Caco-2 (cell line): Measurements from ENCODE around the gene SDHAF4. TPM values are rescaled to one million over a fixed set of nuclear protein-coding genes. Genes with fewer than 3 reads are reported as not detected.

Source experiments
- BruUV-seq: library from RNA; stranded (reverse); fragments of 400-500 nt; replicated peaks from 2 replicates; lab custom pipeline; 2021; lab: Mats Ljungman, UMichigan
- CTCF ChIA-PET: fragments of 300-600 bp; sonication (Branson Sonifier 250); formaldehyde crosslinking; loops from one replicate; lab custom pipeline; 2022; ENCODE audit warnings: antibody characterized with exemption; lab: Charles Lee
- POLR2A ChIA-PET: fragments of 300-600 bp; sonication (Branson Sonifier 250); formaldehyde crosslinking; loops from one replicate; lab custom pipeline; 2022; ENCODE audit warnings: antibody characterized with exemption; lab: Charles Lee
- DNase-seq, 2 experiments: peaks; one replicate each; pipeline versions ENCODE4 v3.0.0 to v3.0.0-alpha.2; 2020 to 2022
- H3K27me3 ChIP-seq: replicated peaks from 2 replicates; pipeline ENCODE4 v1.6.0; 2011; ENCODE audit warnings: low read length; ENCODE audit not compliant: control insufficient read depth, insufficient read depth
- H3K36me3 ChIP-seq: 2 replicates; pipeline ENCODE4 v1.5.1; 2011; ENCODE audit warnings: low read length; ENCODE audit not compliant: control insufficient read depth, insufficient read depth
- H3K4me1 ChIP-seq: fragments of 250-450 bp; sonication (Bioruptor Pico); 2 replicates; pipeline ENCODE4 v1.5.1; 2020; ENCODE audit warnings: mild to moderate bottlenecking
- H3K4me3 ChIP-seq: 2 replicates; pipeline ENCODE4 v1.5.1; 2011; ENCODE audit warnings: low read depth, mild to moderate bottlenecking, control low read depth, low read length
- H3K9me3 ChIP-seq: fragments of 250-450 bp; sonication (Bioruptor Pico); 2 replicates; pipeline ENCODE4 v1.5.1; 2020; ENCODE audit warnings: mild to moderate bottlenecking, moderate library complexity
- H3K27ac Mint-ChIP-seq: one replicate; pipeline ENCODE4 v1.8.0; 2022; ENCODE audit warnings: mixed read lengths; ENCODE audit not compliant: unreplicated experiment
- H3K27me3 Mint-ChIP-seq: one replicate; pipeline ENCODE4 v1.8.0; 2022; ENCODE audit warnings: mixed read lengths; ENCODE audit not compliant: insufficient read depth, unreplicated experiment
- H3K36me3 Mint-ChIP-seq: one replicate; pipeline ENCODE4 v1.8.0; 2022; ENCODE audit warnings: mild to moderate bottlenecking, mixed read lengths; ENCODE audit not compliant: insufficient read depth, unreplicated experiment
- H3K4me1 Mint-ChIP-seq: one replicate; pipeline ENCODE4 v1.8.0; 2022; ENCODE audit warnings: low read depth, mixed read lengths; ENCODE audit not compliant: unreplicated experiment
- H3K4me3 Mint-ChIP-seq: one replicate; pipeline ENCODE4 v1.8.0; 2022; ENCODE audit warnings: mild to moderate bottlenecking, moderate library complexity, mixed read lengths; ENCODE audit not compliant: unreplicated experiment
- H3K9me3 Mint-ChIP-seq: one replicate; pipeline ENCODE4 v1.8.0; 2022; ENCODE audit warnings: mixed read lengths; ENCODE audit not compliant: unreplicated experiment
- CTCF ChIP-seq, 2 experiments: fragments of 200-600 bp in 1 of 2; IDR thresholded peaks; 1 replicate in 1 of 2; 2 replicates in 1 of 2; pipeline versions ENCODE4 v1.5.1 to v1.8.0; 2011 to 2022; ENCODE audit warnings: antibody characterized with exemption in 1 of 2, control low read depth in 1 of 2, inconsistent platforms in 1 of 2, low read depth in 1 of 2, low read length in 1 of 2, mild to moderate bottlenecking in 1 of 2, moderate library complexity in 1 of 2; ENCODE audit not compliant: insufficient read depth in 1 of 2, severe bottlenecking in 1 of 2, unreplicated experiment in 1 of 2
- intact Hi-C: fragments of 100-400 bp; cut with micrococcal nuclease; formaldehyde crosslinking; loops from one replicate; pipeline ENCODE4 v1.10.0; 2022; ENCODE audit not compliant: unreplicated experiment
- total RNA-seq: library from RNA; stranded (reverse); gene quantifications from 2 replicates; pipeline ENCODE4 v1.2.3, GENCODE V29; 2022

The SDHAF4 gene
- total RNA-seq, 1 experiment from 2014 or later: 8.4 TPM

- ChIA-PET POLR2A (no interaction called here), CTCF (no interaction called here)
- TF ChIP-seq CTCF (IDR thresholded peaks at IDR 0.05; ENCODE audit: insufficient read depth in 1 of 2, low read depth in 1 of 2, low read length in 1 of 2, severe bottlenecking in 1 of 2, unreplicated experiment in 1 of 2): no peak
- Mint-ChIP-seq H3K27ac (no peak overlapping the region), H3K4me1 (no peaks in the 10 kb centered on the region), H3K36me3 (no peaks in the 10 kb centered on the region), H3K4me3 (no peak overlapping the region), H3K27me3 (no peaks in the 10 kb centered on the region), H3K9me3 (no peaks in the 10 kb centered on the region)
- Histone ChIP-seq H3K36me3 (no peaks in the 10 kb centered on the region), H3K9me3 (no peaks in the 10 kb centered on the region), H3K4me1 (0 out of 2 replicates have a peak, but pooled peaks cover 2% of the 10 kb centered on the region), H3K27me3 (no peaks in the 10 kb centered on the region), H3K4me3 (no peak overlapping the region)
- intact Hi-C loops: no loop called here
- DNase-seq: no peak
- no TSS peak for BruUV-seq
These were observed 50.1 kb downstream of the SDHAF4 start for GRCh38 chr6:70616728-70617260.

GRCh38 chr6:70620746-70621145, 54.0 kb downstream of the SDHAF4 start:
- H3K9me3 Mint-ChIP-seq: no peaks in the 10 kb centered on the region
- no peak for DNase-seq
- CTCF ChIA-PET: no interaction called here

GRCh38 chr6:70622461-70622860, 55.7 kb downstream of the SDHAF4 start:
- H3K4me3 Mint-ChIP-seq: peak overlapping the region; percentile 18
- intact Hi-C loops: loop anchor here (5.0 kb wide), 1 partner anchor 65 kb away; no protein-coding TSS in a partner anchor
- no peak for DNase-seq
- H3K4me1 Mint-ChIP-seq: peaks cover 6% of the 10 kb centered on the region
- no TSS peak for BruUV-seq
- Histone ChIP-seq H3K36me3 (no peaks in the 10 kb centered on the region), H3K4me1 (peaks cover 12% of the 10 kb centered on the region), H3K27me3 (no peaks in the 10 kb centered on the region), H3K9me3 (0 out of 2 replicates have a peak, but pooled peaks cover 3% of the 10 kb centered on the region), H3K4me3 (no peak overlapping the region)
- no peak for TF ChIP-seq CTCF (IDR thresholded peaks at IDR 0.05; ENCODE audit: insufficient read depth in 1 of 2, low read depth in 1 of 2, low read length in 1 of 2, severe bottlenecking in 1 of 2, unreplicated experiment in 1 of 2)
- H3K27me3 Mint-ChIP-seq: no peaks in the 10 kb centered on the region
- ChIA-PET CTCF (no interaction called here), POLR2A (interaction anchor here (0.6 kb wide), 1 partner anchor 244 kb away, joined by 3 read pairs; no protein-coding TSS in a partner anchor)
- H3K27ac Mint-ChIP-seq: no peak overlapping the region
- no peaks in the 10 kb centered on the region for H3K9me3 Mint-ChIP-seq
- H3K36me3 Mint-ChIP-seq: no peaks in the 10 kb centered on the region

More at GRCh38 chr6:70620746-70621145, 54.0 kb downstream of the SDHAF4 start:
- no peaks in the 10 kb centered on the region for H3K27me3 ChIP-seq
- no TSS peak for BruUV-seq
- 0 out of 2 replicates have a peak, but pooled peaks cover 3% of the 10 kb centered on the region for H3K9me3 ChIP-seq
- H3K36me3 ChIP-seq: no peaks in the 10 kb centered on the region
- Mint-ChIP-seq H3K27me3 (no peaks in the 10 kb centered on the region), H3K36me3 (no peaks in the 10 kb centered on the region), H3K4me3 (no peak overlapping the region), H3K4me1 (peaks cover 6% of the 10 kb centered on the region), H3K27ac (no peak overlapping the region)
- TF ChIP-seq CTCF (IDR thresholded peaks at IDR 0.05; ENCODE audit: insufficient read depth in 1 of 2, low read depth in 1 of 2, low read length in 1 of 2, severe bottlenecking in 1 of 2, unreplicated experiment in 1 of 2): no peak
- no peak overlapping the region for H3K4me3 ChIP-seq
- intact Hi-C loops: loop anchor here (5.0 kb wide), 1 partner anchor 67 kb away; no protein-coding TSS in a partner anchor
- POLR2A ChIA-PET: no interaction called here
- H3K4me1 ChIP-seq: peaks cover 12% of the 10 kb centered on the region
